WERI-Rb-1 (cell line): Measurements from ENCODE around the gene IRS1.

Experiments used
- DNase-seq: peaks from one replicate; pipeline ENCODE4 v3.0.0-alpha.2; 2020
- H3K27ac ChIP-seq: fragments of 250-450 bp; sonication (Bioruptor Pico); 2 replicates; pipeline ENCODE4 v1.5.1; 2020; ENCODE audit warnings: mild to moderate bottlenecking, moderate library complexity
- H3K27me3 ChIP-seq: fragments of 250-450 bp; sonication (Bioruptor Pico); 2 replicates; pipeline ENCODE4 v1.5.1; 2021; ENCODE audit warnings: mild to moderate bottlenecking, low read depth, moderate library complexity; ENCODE audit not compliant: insufficient read depth, severe bottlenecking
- H3K36me3 ChIP-seq: fragments of 250-450 bp; sonication (Bioruptor Pico); 2 replicates; pipeline ENCODE4 v1.5.1; 2020; ENCODE audit warnings: mild to moderate bottlenecking, moderate library complexity
- H3K4me3 ChIP-seq: 2 replicates; pipeline ENCODE4 v1.5.1; 2011; ENCODE audit warnings: low read depth, mild to moderate bottlenecking, control low read depth, low read length
- H3K9me3 ChIP-seq: fragments of 250-450 bp; sonication (Bioruptor Pico); 2 replicates; pipeline ENCODE4 v1.5.1; 2021; ENCODE audit warnings: mild to moderate bottlenecking, moderate library complexity; ENCODE audit not compliant: severe bottlenecking
- CTCF ChIP-seq: IDR thresholded peaks from 2 replicates; pipeline ENCODE4 v1.5.1; 2011; ENCODE audit warnings: low read depth, mild to moderate bottlenecking, control low read depth, inconsistent platforms, low read length

Gene IRS1

DNA sequence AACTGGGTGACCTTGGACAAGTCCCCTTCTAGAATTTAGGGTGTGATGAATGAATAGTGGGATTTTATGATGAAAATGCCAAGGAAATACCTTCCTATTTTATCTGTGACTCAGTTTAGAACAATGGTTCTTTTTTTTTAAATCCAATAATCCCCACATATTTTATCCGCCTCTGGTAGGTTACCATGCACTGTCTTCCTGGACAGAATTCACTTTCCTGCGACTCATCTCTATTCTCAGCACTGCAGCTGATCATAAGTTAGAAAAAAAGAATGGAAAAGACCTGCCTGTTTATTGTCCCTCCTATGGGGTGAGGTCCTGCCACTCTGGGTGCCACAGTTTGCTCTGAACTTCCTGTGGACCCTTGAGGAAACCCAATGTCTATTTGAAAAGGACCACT, 73.1 kb downstream of the IRS1 start:
- Histone ChIP-seq H3K9me3 (no peaks in the 10 kb centered on the region), H3K27me3 (no peaks in the 10 kb centered on the region), H3K27ac (no peak overlapping the region), H3K36me3 (no peaks in the 10 kb centered on the region), H3K4me3 (no peak overlapping the region)
- no peak for TF ChIP-seq CTCF
- DNase-seq = no peak

- TF ChIP-seq CTCF = no peak
Observed at GRCh38 chr2:226725126-226725860, 74.3 kb downstream of the IRS1 start.

GRCh38 chr2:226721541-226721940, 78.1 kb downstream of the IRS1 start:
- Histone ChIP-seq H3K36me3 (no peaks in the 10 kb centered on the region), H3K9me3 (no peaks in the 10 kb centered on the region), H3K27me3 (no peaks in the 10 kb centered on the region), H3K4me3 (no peak overlapping the region), H3K27ac (no peak overlapping the region)
- no peak for DNase-seq
- no peak for TF ChIP-seq CTCF

More at GRCh38 chr2:226725126-226725860, 74.3 kb downstream of the IRS1 start:
- Histone ChIP-seq H3K27me3 (no peaks in the 10 kb centered on the region), H3K9me3 (no peaks in the 10 kb centered on the region), H3K27ac (no peak overlapping the region), H3K36me3 (no peaks in the 10 kb centered on the region), H3K4me3 (no peak overlapping the region)
- no peak for DNase-seq

DNA sequence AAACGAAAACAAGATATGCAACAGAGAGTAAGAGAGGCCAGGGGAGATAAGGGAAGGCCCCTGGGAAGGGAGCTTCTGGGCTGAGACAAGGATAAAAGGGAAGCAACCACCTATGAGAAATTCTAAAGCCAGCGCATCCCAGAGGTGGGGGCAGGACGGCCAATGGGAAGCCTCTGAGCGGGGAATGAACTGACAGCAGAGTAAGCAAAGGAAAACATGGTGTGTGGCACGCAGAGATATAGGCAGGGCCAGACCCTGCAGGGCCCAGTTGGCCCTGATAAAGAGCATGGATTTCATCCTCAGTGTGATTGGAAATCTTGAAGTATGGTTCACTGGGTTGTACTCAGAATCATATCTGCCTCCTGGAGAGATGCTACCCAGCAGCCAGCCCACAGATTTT, 78.7 kb downstream of the IRS1 start:
- H3K9me3 ChIP-seq = no peaks in the 10 kb centered on the region
- H3K4me3 ChIP-seq = no peak overlapping the region
- no peak overlapping the region for H3K27ac ChIP-seq
- no peak for DNase-seq
- no peaks in the 10 kb centered on the region for H3K27me3 ChIP-seq
- TF ChIP-seq CTCF = no peak
- H3K36me3 ChIP-seq = no peaks in the 10 kb centered on the region

- Histone ChIP-seq H3K4me3 (no peak overlapping the region), H3K27me3 (no peaks in the 10 kb centered on the region), H3K27ac (no peak overlapping the region), H3K36me3 (no peaks in the 10 kb centered on the region), H3K9me3 (no peaks in the 10 kb centered on the region)
- no peak for TF ChIP-seq CTCF
- DNase-seq = no peak
Observed at GRCh38 chr2:226717719-226718118, 81.9 kb downstream of the IRS1 start.

DNA sequence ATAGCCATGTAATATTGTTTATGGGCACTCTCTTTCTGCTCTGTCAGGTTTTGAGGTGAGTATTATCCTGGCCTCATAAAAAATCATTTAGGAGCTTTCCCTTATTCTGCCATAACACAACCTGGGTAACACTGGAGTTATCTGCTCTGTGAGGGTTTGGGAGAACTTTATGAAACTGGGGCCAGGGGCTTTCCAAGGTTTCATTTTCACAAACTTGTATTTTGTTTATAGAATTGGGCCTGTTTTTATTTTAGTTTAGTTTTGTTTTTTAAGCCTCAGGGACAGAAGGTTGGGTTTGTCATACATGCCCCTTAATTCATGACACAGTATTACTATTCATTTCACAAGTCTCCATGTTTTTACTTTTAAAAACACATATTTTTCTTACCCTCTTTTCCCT, 83.5 kb downstream of the IRS1 start:
- DNase-seq = no peak
- H3K27me3 ChIP-seq = no peaks in the 10 kb centered on the region
- H3K9me3 ChIP-seq = no peaks in the 10 kb centered on the region
- no peak for TF ChIP-seq CTCF
- H3K27ac ChIP-seq = no peak overlapping the region
- H3K4me3 ChIP-seq = no peak overlapping the region
- H3K36me3 ChIP-seq = no peaks in the 10 kb centered on the region
